HG03045 (cell line): ENCODE data around the gene RAI1.

ENCODE experiments used
- ATAC-seq: cut with Tn5 transposase; IDR thresholded peaks from one replicate; pipeline ENCODE4 v1.9.1; 2021; ENCODE audit warnings: mild to moderate bottlenecking, moderate library complexity; ENCODE audit not compliant: unreplicated experiment

RAI1 gene

GRCh38 chr17:17729620-17730249, 48.5 kb downstream of the RAI1 start:
- ATAC-seq: no peak

- no peak for ATAC-seq
Measured at GRCh38 chr17:17730250-17730935, 49.1 kb downstream of the RAI1 start.

DNA sequence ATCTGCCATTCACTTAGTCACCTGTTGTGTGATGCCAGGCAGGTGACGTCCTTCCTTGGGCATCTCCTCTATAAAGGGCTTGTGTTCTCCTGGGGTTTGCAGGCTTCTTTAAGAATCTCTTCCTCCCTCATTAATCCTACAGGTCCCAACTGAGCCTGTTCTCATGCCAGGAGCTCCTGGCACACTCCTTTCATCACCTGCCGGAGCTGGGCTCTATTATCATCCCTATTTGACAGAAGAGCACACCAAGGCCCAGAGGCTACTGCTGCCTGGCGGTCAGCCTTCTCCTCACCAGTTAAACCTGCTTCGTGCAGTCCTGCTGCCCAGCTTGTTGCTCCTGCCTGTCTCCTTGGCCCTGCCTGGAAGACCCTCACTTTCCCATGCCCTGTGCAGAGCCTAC, 51.2 kb downstream of the RAI1 start:
- no peak for ATAC-seq

DNA sequence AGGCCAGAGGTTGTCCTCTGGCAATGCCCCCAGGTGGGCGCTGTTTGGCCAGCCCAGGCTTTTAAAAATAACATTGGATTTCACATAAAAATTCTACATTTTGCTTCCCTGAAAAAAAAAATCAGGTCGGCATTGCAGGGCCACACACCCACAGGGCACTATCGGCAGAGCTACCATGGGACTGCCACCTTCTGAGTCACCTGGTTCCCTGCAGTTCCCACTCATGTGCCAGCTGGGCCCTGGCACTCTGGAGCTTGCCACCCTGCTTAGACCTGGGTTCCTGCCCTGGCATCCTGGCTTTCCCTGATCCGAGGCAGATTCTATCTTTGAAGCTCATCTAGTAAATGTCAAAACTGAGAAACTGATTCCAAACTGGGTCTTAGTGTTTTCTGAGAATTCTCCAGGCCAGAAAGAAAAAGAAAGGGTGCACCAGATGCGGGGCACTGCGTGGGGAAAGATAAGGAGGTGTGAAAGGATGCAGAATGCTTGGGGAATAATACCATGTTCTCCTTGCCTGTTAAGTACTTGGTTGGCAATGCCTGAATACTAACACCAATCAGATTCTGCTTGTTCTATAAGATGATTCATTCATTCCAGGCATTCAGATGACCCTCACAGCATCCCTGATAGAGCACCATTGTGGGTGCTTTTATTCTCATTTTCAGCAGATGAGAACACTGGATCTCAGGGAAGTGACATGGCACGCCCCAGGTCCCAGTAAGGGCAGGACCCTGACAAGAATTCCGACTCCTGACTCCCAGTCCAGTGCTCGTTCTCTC, 51.8 kb downstream of the RAI1 start:
- no peak for ATAC-seq

GRCh38 chr17:17736205-17737183, 55.2 kb downstream of the RAI1 start:
- no peak for ATAC-seq

- no peak for ATAC-seq
Measured at GRCh38 chr17:17737961-17738894, 57.0 kb downstream of the RAI1 start.

DNA sequence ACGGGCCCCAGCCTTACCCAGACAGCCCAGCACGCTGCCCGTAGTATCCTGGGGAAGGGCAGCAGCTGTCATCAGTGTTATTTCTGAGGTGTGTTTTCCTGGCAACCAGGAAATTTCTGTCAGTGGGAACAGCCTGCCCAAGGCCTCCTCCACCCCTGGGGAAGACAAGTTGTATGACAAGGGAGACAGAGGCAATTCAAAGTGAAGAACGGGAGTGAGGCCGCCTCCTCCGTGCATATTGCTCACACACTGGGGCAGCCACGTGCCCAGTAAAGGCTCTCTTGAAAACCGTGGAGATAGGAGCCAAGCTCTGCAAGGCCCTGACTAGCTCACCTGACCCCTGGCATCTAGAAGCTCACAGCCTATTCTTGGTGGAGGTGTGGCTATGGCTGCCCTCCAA, 57.6 kb downstream of the RAI1 start:
- no peak for ATAC-seq

DNA sequence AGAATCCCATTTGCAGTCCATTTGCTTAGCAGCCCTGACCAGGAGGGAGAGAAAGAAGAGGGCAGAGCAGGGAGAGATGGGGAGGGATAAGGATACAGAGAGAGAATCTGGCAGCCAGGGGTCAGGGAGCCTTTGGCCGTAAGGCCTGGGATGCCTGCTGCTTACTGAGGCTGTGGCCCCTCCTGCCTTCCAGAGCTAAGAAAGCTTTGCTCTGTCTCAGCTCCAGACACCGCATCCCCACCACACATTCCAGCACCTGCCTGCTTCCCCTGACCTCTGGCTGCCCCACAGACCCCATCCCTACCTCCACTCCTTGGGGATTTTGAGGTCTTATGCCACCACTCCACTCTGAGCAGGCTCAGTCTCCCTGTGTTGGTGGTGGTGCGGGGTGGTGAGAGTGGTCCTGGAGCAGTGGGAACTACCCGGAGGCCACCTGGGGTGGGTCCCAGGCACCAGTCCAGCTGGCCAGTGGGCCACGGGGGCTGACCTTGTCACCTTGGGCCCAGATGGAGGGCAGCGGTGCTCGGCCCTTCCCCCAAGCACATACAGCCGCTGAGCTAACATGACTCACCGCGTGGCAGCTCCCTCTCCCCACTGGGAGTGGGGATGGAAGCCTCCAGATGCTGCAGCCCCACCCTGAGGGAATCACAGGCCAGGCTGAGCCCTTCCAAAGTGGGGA, 58.3 kb downstream of the RAI1 start:
- no peak for ATAC-seq

GRCh38 chr17:17740615-17741348, 59.5 kb downstream of the RAI1 start:
- no peak for ATAC-seq

DNA sequence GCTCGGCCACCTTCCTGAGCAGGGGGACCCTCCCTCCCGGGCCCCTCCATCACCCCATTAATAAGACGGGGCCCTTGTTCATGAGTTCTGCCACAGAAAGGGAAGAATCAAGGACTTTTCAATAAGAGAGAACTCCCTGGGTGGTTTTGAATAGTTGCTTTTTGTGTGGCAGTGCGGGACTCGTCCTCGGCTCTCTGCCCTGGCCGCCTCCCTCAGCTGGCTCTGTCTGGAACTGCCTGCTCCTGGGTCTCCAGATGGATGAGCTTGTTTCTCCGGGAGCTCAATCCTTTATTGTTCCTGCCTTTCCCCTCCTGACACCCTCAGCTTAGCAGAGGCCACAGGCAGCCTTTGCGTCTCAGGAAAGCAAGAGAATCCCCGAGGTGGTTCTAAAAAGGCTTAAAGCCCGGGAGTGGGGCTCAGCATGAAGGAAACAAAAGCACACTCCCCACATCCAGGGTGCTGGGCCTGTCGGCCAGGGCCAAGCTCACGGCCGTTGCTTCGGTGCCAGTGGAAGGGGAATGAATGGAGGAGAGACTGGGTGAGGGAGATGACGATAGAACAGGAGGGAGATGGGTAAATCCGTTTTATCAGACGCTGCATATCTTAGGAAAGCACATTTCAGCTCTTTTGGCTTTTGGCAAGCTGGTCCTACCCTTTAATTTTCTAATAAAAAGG, 60.2 kb downstream of the RAI1 start:
- ATAC-seq: no peak

GRCh38 chr17:17742133-17742621, 60.9 kb downstream of the RAI1 start:
- ATAC-seq: no peak

- no peak for ATAC-seq
Measured at GRCh38 chr17:17742688-17743390, 61.6 kb downstream of the RAI1 start.

DNA sequence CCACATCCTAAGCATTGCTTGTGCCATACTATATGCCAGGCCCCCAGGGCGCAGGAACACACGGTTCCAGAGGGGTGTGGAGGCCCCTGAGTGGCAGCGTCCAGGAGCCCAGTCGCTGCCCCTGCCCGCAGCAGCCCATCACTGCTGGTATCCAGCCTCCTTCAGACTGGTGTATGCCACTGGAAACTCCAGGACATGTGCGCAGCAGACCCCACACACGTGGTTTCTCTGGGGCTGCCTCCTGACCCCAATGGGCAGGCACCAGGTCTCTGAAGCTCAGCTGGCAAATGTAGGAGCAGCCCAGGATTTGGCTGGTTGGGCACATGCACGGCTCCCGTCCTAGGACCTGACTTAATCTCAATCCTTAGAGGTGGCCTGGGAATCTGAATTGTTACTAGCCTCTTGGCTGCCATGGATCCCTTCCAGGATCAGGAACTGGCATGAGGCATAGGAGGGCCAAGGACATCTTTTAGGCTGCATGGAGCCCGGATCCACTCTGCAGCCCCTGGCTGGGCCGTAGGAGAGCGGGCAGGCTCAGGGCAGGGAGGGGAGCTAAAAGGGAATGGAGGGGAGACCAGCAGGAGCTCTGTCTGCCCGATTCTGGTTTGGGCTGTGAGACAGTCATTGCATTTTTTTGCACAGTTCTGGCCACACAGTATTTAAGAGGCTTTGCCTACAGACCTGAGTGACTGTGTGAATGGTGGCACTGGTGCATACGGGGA, 62.3 kb downstream of the RAI1 start:
- no peak for ATAC-seq

DNA sequence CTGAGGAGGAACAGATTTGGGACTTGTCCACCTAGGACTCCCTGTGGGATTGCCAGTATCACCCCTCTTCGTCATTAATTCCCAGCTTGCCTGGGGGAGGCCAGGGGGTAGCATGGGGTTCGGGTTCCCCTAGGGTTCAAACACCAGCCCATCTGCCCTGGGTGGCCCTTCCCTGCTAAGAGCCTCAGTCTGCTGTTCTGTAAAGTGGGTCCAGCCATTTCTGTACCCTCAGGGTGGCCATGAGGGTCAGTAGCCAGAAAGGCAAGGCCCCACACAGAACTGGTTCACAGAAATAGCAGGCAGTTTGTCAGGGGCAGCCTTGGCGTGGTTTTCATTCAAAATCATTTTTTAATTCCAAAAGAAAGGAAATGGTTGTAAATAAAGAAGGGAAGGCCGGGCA, 62.9 kb downstream of the RAI1 start:
- no peak for ATAC-seq

- ATAC-seq: no peak
Measured at GRCh38 chr17:17745476-17746455, 64.5 kb downstream of the RAI1 start.
